GM18868 (cell line): ENCODE data around the gene DZIP1.
A peak's percentile ranks its signal among the peaks of the same experiment; 100 is the strongest.
"Not testable (repeated sequence)": the region's sequence is repeated elsewhere in the genome, so short reads cannot be mapped to it uniquely, and the experiment has no call there.

Source experiments
- ATAC-seq: cut with Tn5 transposase; IDR thresholded peaks from one replicate; pipeline ENCODE4 v1.9.1; 2021; ENCODE audit warnings: mild to moderate bottlenecking, moderate library complexity; ENCODE audit not compliant: unreplicated experiment

The DZIP1 gene

DNA sequence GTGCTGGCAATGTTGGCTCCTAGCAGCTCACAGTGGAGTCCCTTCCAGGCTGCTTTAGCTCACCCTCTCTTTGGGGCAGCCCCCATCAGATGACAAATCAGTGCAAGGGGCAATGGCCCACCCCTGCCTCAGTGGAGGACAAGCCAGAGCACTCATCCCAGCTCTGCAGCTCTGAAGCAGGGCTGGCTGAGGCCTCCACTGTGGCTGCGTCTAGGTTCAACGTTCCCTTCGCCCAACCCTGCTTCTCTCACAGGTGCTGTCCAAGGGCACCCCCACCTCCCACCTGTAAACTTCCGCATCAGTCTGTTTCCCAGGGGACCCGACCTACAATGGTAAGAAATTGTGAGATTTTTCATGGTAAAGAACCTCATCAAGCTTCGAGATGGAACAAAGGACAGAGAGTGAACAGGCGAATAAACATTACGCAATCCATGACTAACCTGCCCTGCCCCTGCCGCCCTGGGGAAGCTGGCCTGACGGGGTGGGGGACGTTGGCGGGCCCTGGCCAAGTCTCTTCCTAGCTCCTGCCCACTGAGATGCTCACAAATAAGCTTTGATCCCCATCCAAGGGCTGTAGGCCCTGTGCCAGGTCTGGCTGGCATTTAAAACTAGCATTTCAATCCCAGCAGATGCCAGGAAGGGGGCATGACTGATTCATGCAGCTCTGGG lies 40.5 kb downstream of the DZIP1 start:
- no peak for ATAC-seq

DNA sequence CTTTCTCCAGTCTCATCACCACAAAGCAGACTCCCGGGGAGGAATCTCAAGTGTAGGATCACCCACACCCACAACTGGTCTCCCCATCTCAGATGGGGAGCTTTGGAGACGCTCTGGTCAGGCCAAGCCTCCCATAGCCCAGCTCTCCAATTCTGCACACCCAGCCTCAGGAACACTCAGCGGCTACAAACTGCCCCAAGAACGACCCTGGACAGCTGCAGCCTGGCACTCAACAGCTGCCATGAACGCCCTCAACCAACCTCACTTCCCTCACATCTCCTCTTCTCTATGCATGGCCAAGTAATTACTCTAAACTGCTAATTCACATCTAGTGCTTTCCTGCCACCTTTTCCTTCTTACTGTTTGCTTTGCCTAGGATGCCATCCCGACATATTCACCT lies 42.6 kb downstream of the DZIP1 start:
- no peak for ATAC-seq

DNA sequence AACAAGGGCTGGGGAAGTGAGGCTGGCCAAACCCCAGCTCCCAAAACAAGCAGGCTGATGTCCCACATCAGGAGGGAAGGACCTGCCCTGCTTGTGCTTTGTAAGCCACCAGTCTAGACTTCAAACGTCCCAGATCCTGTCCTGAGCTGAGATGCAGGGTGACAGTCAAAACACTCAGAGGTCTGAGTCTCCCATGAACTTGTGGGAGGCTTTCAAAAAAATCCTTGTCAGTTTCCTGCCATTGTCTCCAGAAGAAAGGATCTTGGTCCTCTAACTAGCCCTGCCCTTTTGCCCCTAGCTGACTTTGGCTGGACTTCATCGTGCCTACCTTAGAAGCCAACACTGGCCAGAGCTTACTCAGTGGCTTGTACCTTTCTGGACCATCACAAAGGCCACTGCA lies 43.3 kb downstream of the DZIP1 start:
- no peak for ATAC-seq

DNA sequence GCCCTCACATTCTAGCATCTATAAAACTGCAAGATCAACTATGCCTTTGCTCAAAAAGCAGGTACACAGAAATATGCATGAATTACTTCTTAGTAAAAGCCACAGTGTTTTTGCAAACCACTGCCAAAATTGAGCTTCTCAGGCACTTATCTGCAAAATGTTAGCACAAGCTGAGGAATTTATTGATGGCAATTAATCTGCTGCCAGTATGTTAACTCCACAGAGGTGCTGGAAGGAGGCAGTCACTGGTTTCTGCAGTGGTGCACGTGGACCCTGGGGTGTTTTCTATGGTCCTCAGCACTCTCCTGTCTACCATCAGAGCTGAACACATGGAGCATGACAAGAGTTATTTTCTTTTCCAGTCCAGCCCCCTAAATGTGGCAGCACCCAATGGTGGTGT lies 47.8 kb downstream of the DZIP1 start:
- no peak for ATAC-seq

DNA sequence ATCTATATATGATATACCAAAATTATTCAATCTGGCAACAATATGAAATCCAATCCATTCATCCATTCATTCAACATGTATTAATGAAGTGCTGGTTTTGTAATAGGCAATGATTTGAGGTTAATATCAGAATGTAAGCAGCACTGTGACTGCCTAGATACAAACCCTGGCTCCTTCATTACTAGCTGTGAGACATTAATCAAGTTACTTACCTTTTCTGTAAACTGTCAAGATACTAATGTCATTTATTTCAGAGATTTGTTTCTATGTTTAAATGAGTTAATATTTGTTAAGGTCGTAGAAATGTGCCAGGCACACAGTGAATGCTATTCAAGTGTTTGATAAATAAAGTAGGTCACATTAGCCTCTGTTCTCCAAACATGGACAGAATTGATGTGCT lies 51.0 kb downstream of the DZIP1 start:
- ATAC-seq: no peak

DNA sequence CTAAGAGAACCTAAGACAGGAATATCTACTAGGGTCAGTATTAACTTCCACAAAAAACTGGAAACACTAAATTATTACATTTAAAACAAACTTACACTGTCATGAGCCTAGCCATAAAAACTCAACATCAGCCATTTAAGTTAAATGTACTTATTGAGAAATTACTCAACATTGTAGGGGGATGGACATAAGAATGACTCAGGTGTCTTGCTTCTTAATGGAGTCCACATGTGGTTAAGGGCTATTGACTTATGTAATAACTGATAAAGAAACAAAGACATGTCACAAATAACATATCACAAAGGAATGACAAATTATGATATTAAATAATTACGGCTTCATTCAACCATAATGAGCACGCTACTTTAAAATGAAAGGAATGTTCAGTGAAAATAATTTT lies 55.8 kb downstream of the DZIP1 start:
- ATAC-seq: no peak

DNA sequence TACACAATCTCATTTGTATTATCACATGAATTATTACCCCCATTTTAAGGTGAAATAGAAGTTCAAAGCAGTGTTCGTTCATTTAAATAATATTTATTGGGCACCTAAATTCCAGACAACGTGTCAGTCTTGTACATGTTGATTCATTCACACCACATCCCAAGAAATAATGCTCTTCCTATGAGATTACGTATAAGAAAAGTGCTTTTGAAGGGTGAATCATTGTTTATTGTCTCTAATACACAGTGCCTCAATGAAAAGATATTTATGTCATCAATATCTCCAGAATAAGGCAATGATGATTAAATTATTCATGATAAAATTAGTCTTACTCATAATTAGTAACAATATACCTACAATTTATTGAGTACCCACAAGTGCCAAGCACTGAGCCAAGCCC lies 56.4 kb downstream of the DZIP1 start:
- ATAC-seq: no peak

DNA sequence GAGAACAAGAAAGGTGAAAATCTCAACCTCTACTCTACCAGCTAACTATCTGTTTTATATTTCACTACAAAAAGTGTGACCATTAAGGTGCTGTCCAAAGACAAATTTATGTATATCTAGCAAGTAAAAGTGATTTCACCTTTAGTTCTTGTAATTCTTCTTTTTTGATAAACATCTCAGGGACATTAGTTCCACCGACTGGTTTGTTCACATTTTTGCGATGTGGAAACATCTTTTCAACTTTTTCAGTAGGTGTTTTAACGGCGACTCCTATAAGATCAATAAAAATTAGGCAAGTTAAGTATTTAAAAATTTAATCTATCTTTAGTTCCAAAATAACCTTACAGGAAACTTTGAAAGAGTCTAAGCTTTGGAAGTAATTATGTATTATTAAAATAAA lies 58.6 kb downstream of the DZIP1 start:
- ATAC-seq: no peak

DNA sequence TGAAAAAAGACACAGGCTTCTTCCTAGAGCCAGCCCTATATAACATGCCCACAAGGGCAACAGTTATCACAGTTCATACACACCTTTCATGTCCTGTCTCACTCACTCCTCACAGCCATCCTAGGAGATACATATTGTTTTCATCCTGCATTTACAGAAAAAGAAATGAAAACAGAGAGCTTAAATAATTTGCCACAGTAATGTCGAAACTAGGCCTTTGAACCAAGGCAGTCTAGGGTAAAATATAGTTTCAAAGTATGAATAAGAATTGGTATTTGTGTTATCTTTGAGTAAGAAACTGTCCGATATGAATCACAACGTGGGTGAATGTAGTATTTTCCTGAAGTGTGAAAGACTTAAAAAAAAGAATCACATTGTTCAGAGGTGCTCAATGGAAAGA lies 65.2 kb downstream of the DZIP1 start:
- peak; percentile 99 for ATAC-seq

DNA sequence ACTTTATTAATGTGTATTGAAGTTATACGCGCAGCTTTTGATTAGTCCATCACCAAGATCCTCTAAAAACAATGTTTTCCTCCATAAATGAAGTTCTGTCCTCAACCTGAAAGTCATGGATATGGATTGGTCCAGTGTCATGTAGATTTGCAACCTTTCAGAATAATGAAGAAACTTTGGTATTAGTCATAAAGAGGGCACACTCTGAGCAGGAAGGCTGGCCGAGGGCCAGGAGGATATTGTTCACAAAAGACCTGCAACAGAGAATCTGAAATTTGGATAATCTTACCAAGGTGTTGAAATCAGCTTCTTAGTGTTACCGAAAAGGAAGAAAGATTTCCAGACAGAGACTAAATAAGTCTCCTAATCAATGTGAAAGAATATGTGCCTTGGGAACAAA lies 71.3 kb downstream of the DZIP1 start:
- no peak for ATAC-seq

DNA sequence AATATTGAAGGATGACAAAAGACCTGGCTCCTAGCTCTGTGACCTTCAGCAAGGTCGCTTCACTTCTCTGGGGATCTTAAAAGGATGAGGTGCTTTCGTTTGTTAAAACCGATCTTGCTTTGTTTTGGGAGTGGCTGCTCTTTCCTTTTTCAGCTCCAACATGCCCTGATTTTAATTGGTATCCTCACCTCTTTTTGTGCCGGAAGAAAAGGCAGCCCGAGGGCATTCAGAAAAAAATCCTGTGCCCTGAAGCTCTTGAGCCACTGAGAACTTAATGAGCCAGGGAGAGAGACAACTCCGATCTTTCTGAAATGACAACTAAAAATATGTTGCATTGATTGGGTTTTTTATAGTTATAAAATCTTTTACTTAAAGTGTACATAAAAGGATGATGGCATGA lies 72.6 kb downstream of the DZIP1 start:
- no peak for ATAC-seq

DNA sequence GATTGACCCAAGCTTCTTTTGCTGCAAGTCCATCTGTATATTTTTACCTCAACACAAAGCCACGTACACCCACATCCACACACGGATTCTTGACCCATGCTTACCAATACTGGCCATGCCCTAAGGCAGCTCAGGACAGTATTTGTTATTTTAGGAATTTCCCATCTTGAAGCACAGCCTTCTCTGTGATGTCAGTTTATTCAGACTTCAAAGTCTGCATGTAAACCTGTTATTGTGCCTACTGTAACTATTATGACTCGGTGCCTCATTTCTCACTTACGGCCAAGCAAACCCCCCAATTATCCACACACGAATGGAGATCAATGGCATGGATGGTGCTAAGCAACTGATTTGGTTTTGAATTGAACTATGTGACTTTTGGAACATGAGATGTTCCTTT lies 74.5 kb downstream of the DZIP1 start:
- ATAC-seq: no peak

DNA sequence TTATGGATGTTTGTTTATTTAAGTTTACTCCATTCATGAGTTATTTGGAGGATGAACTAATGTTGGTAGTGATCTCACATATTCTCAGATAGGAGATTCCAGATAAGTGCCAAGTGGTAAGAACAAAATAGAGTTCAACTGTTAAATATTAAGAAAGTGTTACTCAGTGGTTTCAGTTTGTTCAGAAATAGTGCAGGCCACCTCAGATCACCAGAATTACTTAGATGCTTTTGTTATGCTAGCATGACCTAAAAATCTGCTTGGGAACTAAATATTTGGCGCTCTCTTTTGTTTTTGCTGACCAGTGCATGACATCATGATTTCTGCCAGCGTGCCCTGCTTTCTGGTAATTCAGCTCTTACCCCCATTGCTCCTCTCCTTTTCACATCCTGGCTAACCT lies 76.4 kb downstream of the DZIP1 start:
- no peak for ATAC-seq

DNA sequence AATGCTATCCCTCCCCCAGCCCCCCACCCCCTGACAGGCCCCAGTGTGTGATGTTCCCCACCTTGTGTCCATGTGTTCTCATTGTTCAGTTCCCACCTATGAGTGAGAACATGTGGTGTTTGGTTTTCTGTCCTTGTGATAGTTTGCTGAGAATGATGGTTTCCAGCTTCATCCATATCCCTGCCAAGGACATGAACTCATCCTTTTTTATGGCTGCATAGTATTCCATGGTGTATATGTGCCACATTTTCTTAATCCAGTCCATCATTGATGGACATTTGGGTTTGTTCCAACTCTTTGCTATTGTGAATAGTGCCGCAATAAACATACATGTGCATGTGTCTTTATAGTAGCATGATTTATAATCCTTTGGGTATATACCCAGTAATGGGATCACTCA lies 78.7 kb downstream of the DZIP1 start:
- not testable (repeated sequence) for ATAC-seq

DNA sequence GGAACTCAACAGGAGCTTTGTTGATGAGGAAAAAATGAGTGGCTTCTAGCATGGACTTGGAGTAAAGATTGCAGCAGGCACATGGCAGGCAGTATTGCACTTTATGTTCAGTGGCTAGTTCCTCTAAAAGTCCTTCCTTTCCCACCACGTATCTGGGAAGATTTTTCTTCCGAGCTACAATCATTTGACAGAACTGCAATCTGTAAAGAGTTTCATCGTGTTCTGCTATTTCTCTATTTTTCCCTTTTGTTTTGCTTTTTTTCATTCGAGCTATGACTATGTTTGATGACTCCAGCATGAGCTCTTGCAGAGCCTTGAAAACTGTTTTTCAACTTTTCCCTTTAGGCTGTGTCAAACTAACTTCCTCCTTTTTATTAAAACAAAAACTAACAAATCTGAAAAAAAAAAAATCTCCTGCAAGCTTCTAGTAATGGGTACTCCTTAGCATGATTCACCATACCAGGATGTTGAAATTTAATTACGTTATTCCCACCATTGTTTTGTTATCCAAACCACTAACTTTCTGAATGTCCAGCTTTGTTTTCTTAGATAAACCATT lies 79.7 kb downstream of the DZIP1 start:
- no peak for ATAC-seq

DNA sequence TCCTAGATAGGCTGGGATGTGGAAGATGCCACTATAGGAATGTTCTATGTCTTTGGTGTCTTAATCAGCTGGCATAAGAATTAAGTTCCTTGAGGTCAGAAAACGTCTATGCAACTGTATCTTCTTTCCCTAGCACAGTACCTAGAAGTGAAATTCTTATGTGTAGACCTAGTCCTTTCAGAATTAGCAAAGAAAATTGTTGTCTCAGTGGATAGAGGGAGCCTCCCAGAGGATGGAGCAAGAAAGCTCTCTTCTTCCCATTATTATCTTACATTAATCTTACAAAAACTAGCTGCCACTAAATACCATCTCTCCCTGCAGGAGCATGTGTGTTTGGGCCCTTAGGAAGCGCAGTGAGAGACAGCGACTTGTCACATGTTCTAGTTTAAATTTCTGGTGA lies 80.4 kb downstream of the DZIP1 start:
- no peak for ATAC-seq

DNA sequence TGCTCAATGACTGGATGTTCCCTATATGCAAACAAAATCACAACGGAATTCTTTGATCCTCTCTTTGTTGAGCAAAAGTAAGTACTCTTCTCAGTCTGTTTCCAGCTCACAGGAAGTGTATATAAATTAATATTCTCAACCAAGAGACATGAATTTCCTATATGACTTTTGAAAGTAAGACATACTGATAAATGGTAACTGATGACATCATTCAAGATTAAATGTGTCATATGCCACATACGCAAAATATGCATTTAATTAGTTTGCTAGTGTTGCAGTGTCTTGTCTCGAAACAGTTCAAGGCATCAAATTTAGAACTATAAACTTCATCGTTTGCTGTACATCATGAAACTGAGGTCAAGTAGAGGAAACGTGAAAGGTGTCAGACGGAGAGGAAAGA lies 84.1 kb downstream of the DZIP1 start:
- ATAC-seq: no peak

DNA sequence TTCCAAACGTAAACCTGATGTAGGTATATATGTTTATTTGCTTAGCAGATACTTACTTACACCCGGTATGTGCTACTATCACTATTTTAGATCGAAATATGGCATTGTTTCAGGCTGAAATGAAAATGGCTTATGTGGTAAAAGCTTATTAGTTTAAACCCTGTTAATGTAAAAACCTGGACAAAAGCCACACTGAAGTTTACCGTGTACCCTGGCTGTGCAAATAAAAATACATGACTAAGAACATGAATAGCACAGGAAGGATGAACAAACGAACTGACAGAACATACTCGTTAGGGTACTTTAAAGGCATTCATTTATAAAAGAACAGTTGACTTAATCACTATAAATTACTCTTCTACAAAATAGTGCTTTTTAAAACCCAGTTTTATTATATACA lies 85.4 kb downstream of the DZIP1 start:
- ATAC-seq: no peak

DNA sequence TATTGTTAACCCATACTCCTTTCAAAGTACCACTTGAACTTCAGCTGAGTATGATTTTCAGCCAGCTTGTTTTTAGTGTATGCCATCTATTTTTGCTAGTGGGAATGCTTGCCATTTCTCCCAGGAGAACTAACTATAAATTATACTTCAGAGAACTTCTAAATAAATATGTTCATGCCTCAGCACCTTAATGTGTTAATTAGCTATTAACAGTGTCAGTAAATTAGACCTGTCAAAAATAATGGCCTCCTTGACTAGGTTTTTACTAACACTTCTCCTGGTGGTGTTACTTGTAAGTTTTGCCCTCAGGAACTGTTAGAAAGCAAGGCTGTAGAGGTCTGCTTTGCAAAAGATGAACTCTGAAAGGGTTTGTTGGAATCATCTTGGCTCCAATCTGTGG lies 87.5 kb downstream of the DZIP1 start:
- no peak for ATAC-seq

DNA sequence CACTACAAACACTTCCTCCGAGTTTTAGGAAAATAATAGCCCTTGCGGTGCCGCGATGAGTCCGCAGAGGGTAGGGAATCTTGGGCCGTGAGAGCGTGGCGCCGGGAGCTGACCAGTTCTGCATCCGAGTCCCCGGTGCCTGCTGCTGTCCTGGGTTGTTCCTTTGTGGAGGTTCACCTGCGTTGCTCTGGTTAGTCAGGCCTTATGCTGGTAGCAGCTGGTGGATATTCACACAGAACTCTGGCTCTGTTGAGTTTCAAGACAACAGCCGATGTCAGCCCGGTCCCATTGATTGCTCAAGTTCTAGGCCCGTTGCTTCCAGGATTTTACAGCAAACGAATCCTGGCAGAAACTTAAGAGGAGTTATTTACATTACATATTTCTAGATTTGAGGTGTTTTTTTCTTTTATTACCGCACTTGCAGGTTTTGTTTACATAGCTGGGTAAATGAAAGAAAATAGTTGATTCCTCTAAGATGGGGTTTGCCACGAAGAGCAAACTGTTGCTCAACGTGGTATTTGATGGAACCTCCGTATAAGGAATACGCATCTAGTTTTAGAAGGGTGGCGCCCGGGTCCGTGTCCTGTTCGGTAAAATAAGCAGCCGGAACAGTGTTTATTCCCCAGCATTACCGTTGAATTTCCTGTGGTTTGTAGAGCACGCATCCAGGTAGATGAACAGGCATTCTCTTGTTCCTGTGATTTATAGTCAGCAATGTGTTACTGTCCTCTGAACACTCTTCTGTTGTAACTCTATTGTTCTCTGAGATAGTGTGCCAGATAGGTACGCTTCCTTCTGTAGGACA lies 90.7 kb downstream of the DZIP1 start:
- ATAC-seq: no peak

DNA sequence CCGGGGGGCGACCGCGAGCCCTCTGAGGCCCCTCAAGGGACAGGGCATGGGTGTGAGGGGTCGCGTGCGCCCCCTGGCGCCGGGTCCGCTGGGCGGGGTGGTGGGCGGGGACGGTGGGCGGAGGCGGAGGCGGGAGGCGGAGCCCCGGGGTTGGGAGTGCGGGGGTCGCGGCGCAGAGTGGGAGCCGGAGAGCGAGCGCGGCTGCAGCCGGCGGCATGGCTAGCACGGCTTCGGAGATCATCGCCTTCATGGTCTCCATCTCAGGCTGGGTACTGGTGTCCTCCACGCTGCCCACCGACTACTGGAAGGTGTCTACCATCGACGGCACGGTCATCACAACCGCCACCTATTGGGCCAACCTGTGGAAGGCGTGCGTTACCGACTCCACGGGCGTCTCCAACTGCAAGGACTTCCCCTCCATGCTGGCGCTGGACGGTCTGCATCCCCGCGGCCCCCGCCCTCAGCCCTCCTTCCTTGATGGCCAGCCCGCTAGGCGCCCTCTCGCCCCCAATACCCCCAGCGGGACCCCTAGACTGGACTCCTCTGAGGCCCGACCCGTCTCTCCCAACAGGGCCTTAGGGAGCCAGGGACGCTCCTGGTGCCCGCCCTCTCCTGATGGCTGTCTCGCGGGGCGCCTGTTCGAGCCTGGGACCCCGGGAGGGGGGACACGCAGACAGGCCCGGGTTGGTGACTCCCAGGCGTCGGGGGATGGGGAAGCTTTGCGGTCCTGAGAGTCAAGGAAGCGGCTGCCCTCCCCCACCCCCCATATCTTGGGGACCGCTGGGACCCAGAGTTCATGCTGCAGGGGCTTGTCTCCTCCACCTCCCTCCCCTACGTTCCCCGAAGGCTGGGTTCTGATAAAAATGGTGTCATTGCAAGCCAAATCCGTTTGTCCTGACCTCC lies 91.7 kb downstream of the DZIP1 start, which contains the start of gene CLDN10:
TSS of gene CLDN10 (plus strand) at position 182 of the 903 bp plus-strand sequence. CDS start at position 216, 34 bp downstream.
- ATAC-seq: no peak
